ENCODE measurements around the gene NANS.

DNA sequence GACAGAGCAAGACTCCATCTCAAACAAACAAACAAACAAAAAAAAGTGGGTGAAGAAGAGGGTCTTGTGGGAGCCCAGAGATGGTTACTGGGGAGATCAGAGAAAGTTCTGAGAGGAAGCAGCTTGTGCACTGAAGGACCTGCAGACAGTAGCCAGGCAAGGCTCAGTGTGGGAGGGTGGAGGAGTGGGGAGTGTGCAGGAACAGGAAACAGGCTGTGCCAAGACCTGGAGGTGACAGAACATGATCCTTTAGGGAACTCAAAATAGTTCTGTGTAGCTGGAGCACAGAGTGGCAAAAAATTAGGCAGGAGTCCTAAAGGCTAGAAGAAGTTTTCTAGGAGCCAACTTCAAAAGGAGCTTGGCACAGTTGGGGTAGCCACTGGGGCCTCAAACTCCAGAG lies 19.2 kb upstream of the NANS start:
- TF ChIP-seq, protein P1, sequence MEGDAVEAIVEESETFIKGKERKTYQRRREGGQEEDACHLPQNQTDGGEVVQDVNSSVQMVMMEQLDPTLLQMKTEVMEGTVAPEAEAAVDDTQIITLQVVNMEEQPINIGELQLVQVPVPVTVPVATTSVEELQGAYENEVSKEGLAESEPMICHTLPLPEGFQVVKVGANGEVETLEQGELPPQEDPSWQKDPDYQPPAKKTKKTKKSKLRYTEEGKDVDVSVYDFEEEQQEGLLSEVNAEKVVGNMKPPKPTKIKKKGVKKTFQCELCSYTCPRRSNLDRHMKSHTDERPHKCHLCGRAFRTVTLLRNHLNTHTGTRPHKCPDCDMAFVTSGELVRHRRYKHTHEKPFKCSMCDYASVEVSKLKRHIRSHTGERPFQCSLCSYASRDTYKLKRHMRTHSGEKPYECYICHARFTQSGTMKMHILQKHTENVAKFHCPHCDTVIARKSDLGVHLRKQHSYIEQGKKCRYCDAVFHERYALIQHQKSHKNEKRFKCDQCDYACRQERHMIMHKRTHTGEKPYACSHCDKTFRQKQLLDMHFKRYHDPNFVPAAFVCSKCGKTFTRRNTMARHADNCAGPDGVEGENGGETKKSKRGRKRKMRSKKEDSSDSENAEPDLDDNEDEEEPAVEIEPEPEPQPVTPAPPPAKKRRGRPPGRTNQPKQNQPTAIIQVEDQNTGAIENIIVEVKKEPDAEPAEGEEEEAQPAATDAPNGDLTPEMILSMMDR (optimal IDR thresholded peaks at IDR 0.05 in 1 of 3, IDR thresholded peaks at IDR 0.05 in 1 of 3, conservative IDR thresholded peaks at IDR 0.05 in 1 of 3; ENCODE audit: extremely low read depth in 1 of 3, insufficient read depth in 2 of 3, low read length in 3 of 3): no peak
- TF ChIP-seq EZH2 (IDR thresholded peaks at IDR 0.05; ENCODE audit: low read length): no peak
